ENCODE data around the gene NOS1.

GRCh38 chr12:117402363-117402762 lies 40.9 kb upstream of the NOS1 start:
- TF ChIP-seq, protein P1, sequence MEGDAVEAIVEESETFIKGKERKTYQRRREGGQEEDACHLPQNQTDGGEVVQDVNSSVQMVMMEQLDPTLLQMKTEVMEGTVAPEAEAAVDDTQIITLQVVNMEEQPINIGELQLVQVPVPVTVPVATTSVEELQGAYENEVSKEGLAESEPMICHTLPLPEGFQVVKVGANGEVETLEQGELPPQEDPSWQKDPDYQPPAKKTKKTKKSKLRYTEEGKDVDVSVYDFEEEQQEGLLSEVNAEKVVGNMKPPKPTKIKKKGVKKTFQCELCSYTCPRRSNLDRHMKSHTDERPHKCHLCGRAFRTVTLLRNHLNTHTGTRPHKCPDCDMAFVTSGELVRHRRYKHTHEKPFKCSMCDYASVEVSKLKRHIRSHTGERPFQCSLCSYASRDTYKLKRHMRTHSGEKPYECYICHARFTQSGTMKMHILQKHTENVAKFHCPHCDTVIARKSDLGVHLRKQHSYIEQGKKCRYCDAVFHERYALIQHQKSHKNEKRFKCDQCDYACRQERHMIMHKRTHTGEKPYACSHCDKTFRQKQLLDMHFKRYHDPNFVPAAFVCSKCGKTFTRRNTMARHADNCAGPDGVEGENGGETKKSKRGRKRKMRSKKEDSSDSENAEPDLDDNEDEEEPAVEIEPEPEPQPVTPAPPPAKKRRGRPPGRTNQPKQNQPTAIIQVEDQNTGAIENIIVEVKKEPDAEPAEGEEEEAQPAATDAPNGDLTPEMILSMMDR (IDR thresholded peaks at IDR 0.05) = no peak
- no peak for TF ChIP-seq POLR2A (IDR thresholded peaks at IDR 0.05)
- TF ChIP-seq POLR2AphosphoS5 (IDR thresholded peaks at IDR 0.05) = no peak

All from breast epithelium (tissue), 3 donors.